ENCODE measurements around the gene FCRLB.
"Not testable (repeated sequence)": the region's sequence is repeated elsewhere in the genome, so short reads cannot be mapped to it uniquely, and the experiment has no call there.

The FCRLB gene

DNA sequence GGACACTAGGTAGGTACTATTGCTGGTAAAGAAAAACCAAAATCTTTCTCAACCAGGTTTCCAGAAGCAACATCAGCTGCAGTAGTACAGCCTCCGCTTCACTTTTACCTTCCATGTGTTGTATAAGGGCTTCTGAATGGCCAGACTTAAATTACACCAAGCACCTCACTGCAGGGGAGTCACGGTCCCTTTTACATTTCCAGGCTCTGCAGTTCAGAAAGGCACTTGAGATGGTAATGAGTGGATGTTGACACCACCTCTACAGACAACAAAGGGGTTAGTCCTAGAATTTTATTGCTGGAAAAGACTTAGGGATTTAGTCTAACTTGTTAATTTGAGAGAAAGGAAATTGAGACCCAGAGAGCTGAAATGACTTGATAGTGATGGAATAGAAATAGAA lies 16.3 kb downstream of the FCRLB start:
- FAIRE-seq (no peak), DNase-seq (ENCODE audit: insufficient read length, low spot score) (no peak)

DNA sequence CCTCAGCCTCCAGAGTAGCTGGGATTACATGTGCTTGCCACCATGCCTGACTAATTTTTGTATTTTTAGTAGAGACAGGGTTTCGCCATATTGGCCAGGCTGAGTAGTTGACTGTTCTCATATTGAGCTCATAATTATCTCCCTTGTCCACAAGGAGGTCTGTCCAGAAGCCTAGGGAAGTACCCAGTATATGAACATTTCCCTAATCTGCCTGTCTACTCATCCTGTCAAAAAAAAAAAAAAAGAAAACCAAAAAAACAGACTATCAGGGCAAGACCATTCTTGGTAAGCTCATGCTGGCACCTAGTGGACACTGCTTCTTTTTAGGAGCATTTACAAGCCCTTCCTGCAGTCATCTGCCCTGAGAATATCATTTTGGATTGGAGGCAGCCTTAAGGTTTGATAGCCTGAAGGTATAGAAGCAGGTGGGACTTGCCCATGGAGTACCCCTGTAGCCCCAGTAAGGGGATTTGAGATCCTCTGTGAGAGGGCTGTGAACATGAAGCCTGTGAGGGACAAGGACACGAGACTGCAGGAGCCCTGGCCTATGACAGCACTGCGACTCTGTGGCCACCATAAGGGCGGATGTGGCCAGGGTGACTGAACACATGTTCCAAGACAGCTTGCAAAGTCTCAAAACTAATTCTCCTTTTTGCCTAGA lies 17.4 kb downstream of the FCRLB start:
- peak; percentile 34 for DNase-seq (ENCODE audit: insufficient read length, low spot score)
- FAIRE-seq = no peak

- no peak for DNase-seq (ENCODE audit: insufficient read length, low spot score)
- no peak for FAIRE-seq
These were observed 18.7 kb downstream of the FCRLB start for GRCh38 chr1:161739865-161740566.

- no peak for FAIRE-seq
These were observed 19.6 kb downstream of the FCRLB start for GRCh38 chr1:161740921-161741320.

DNA sequence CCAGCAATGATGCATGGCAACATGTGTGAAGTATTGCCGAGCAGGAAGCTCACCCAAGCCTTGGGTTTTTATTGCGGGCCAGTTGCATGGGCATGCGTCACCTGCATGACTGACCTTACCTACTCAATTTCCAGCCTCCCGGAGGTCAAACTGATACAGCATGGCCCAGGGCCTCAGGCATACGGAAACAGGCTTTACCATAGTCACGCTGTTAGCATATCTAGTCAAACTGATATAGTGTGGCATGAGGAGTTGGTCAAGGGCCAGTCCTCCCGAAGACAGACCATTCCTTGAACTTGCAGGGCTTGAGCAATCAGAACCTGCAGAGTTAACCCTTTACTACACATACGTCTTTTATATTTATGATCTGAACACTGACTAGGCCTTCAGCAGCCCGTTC lies 21.9 kb downstream of the FCRLB start:
- no peak for FAIRE-seq
- no peak for DNase-seq (ENCODE audit: insufficient read length, low spot score)

More at GRCh38 chr1:161740921-161741320, 19.6 kb downstream of the FCRLB start:
- no peak for DNase-seq (ENCODE audit: insufficient read length, low spot score)

GRCh38 chr1:161747801-161748200 lies 26.5 kb downstream of the FCRLB start:
- no peak for FAIRE-seq

DNA sequence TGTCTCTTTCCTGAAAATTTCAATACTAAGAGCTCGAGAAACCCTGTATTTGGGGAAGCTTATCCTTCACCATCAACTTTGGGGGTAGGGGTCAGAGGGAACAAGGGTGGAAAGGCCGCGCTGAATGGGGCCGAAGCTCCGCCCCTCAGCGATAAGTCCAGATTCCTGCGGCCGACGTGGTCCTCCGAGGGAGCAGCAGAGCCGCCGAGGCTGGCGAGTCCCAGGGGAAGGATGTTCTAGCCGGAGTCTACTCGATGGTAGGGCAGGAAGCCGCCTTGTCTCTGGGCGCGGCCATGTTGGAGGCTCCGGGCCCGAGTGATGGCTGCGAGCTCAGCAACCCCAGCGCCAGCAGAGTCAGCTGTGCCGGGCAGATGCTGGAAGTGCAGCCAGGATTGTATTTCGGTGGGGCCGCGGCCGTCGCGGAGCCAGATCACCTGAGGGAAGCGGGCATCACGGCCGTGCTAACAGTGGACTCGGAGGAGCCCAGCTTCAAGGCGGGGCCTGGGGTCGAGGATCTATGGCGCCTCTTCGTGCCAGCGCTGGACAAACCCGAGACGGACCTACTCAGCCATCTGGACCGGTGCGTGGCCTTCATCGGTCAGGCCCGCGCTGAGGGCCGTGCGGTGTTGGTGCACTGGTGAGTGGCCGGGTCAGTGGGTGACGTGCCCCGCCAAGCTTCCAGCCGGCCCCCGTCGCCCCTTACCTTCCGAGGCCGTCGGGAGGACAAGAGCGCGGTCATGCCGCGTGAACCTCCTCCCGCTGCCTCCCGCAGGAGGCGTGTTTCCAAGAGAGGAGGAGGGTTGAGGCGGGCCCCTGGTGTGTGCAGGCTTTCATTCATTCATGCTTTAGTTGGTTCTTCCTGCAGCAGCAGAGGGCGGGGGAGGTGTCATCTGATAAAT lies 28.4 kb downstream of the FCRLB start, which contains the start of gene DUSP12:
TSS of gene DUSP12 (plus strand) at position 278 of the 899 bp plus-strand sequence. CDS start at position 294, 16 bp downstream.
- DNase-seq (ENCODE audit: insufficient read length, low spot score) = peak; percentile 83
- peak; percentile 66 for FAIRE-seq

More at GRCh38 chr1:161747801-161748200, 26.5 kb downstream of the FCRLB start:
- DNase-seq (ENCODE audit: insufficient read length, low spot score) = no peak

DNA sequence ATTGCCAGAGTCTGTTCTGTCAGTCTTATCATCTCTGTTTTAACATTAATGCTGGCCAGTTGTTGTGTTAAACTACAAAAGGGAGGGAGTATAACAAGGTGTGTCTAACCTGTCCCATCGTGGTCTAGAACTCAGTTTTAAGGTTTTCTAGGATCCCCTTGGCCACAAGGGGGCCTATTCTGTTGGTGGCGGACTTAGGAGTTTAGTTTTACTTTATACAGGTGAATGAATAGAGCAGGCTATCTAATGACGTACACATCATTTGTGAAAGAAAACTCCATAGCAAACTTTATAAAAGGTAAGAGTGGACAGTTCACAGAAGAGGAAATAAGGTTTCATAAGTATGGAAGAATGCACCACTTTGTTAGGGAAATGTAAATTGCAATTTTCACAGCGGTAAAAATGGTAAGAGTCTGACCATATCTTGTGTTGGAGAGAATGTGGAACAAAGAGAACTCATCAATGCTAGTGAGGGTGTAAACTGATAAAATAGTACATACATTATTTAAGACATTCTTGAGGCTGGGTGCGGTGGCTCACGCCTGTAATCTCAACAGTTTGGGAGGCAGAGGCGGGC lies 42.3 kb downstream of the FCRLB start:
- DNase-seq (ENCODE audit: insufficient read length, low spot score) = no peak
- no peak for FAIRE-seq

DNA sequence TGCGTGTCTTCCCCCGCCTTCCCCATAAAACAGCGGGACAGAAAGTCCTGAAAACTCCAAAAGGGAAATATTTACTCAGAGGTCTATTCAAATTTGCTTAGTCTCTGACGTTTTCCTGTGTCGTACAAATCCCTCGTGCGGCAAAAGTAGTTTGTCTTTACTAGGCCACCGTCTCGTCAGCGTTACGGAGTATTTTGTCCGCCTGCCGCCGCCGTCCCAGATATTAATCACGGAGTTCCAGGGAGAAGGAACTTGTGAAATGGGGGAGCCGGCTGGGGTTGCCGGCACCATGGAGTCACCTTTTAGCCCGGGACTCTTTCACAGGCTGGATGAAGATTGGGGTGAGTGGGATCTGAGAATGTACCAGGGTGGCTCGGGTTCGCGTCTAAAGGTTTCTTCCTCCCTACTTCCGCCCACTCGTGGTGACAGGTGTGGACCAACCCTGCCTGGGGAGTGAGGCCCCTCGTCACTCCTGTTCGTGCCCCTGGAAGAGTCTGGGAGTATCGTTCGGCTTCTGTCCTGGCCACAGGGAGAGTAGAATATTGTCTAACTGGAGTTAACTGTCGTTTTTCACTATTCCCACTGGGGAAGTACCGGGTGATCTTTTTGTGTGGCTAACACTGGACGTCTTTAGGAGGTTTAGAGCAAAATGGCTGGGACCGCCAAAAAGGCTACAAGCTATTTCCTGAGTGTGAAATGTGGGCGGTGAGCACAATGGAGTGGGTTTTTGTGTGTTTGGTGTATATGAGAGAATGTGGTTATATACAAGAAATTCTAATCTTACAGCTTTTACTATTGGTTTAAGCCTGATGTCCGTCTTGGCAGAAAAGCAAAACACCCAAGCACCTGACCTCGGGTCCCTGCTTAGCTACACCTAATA lies 45.0 kb downstream of the FCRLB start, which contains the start of gene ATF6:
TSS of gene ATF6 (plus strand) at position 219 of the 880 bp plus-strand sequence. CDS start at position 260, 41 bp downstream.
- FAIRE-seq (no peak), DNase-seq (ENCODE audit: insufficient read length, low spot score) (peak; percentile 63)

DNA sequence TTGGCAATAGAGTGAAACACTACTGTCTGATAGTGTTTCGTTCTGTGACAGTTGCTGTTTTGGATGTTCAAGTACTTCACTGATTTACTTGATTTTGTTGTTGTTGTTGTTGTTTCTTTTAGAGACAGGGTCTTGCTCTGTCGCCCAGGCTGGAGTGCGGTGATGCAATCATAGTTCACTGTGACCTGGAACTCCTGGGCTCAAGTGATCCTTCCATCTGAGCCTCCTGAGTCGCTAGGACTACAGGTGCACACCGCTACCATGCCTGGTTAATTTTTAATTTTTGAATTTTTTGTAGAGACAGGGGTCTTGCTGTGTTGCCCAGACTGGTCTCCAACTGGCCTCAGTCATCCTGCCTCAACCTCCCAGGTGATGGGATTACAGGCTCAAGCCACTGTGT lies 47.1 kb downstream of the FCRLB start:
- no peak for DNase-seq (ENCODE audit: insufficient read length, low spot score)
- FAIRE-seq = no peak

DNA sequence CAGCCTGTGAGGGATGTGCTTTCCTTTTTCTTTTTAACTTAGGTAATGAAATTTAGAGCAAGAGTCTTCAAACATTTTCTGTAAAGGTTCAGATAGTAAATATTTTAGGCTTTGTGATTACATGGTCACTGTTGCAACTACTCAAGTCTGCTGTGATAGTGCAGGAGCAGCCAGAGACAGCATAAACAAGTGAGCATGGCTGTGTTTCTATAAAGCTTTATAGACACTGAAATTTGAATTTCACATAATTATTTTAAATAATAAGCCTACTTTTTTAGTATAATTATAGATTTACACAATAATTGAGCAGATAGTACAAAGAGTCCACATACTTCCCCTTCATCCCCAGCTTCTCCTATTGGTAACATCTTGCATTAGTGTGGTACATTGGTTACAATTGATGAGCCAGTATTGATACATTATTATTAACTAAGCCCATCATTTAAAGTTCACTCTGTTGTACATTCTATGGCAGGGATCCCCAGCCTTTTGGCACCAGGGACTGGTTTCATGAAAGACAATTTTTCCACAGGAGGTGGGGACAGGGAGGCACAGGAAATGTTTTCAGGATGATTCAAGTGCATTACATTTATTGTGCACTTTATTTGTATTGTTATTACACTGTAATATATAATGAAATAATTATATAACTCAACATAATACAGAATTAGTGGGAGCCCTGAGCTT lies 47.8 kb downstream of the FCRLB start:
- DNase-seq (ENCODE audit: insufficient read length, low spot score) (no peak), FAIRE-seq (no peak)

GRCh38 chr1:161769673-161770045 lies 48.3 kb downstream of the FCRLB start:
- FAIRE-seq; DNase-seq (ENCODE audit: insufficient read length, low spot score): not testable (repeated sequence)

GRCh38 chr1:161770250-161770649 lies 48.9 kb downstream of the FCRLB start:
- FAIRE-seq (no peak), DNase-seq (ENCODE audit: insufficient read length, low spot score) (no peak)

DNA sequence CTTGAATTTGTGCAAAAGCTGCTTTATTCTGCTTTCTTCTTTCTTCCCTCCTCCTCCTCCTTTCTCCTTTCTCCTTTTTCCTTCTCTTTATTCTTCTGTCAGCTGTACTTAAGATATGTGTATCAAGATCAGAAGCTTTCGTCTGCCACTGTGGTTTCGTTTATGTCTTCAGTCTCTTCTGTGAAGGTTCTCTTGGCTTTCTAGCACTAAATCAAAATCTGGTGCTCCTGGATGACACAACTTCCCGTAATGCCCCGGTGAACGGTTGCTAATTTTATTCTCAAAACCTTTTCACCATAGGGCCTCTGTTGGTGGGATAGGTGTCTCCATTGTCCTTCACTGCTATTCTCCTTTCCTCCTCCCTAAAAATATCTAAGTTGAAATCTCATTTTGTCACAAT lies 49.8 kb downstream of the FCRLB start:
- DNase-seq (ENCODE audit: insufficient read length, low spot score) (no peak), FAIRE-seq (no peak)

GRCh38 chr1:161771973-161772372 lies 50.6 kb downstream of the FCRLB start:
- FAIRE-seq = no peak
- DNase-seq (ENCODE audit: insufficient read length, low spot score) = no peak

DNA sequence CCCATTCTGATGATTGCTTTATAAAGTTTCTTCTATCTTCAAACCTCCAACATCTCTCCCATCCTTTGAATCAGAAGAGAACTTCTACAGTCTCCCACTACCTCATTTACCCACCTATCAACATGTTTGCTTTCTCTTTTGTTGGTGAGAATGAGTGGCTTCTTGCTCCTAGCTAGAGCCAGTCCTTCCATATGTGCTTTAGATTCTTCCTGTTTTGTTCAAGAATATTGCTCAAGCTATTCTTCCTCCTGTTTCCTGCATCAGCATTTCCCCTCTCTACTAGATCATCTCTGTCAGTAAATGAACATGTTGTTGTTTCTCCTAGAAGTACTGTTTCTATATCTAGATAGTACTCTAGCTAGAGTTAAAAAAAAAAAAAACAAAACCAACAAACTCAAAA lies 51.1 kb downstream of the FCRLB start:
- no peak for FAIRE-seq
- no peak for DNase-seq (ENCODE audit: insufficient read length, low spot score)

- FAIRE-seq = no peak
- no peak for DNase-seq (ENCODE audit: insufficient read length, low spot score)
These were observed 52.4 kb downstream of the FCRLB start for GRCh38 chr1:161773791-161774190.

DNA sequence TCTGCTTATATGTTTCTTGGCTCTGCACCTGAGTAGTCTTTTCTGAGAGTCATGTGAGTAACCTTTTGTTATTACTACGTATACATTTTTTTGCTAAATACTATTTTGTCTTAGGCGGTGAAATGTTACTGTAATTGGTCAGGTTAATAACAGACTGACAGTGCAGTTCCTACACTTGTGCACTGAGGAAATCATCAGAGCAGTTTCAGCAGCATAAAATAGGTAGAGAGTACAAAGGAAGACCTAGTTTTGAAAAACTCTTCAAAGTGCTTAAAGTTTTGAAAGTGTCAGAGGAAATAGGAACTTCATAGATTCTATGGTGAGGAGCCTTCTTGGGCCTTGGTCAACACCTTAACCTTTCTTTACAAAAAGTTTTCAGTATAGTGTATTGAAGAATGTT lies 55.9 kb downstream of the FCRLB start:
- no peak for FAIRE-seq
- DNase-seq (ENCODE audit: insufficient read length, low spot score) = no peak
